Endothelial cell of umbilical vein (primary cell): Measurements from ENCODE around the gene ATP2C2. TPM values are rescaled to one million over a fixed set of nuclear protein-coding genes. Genes with fewer than 3 reads are reported as not detected.

ENCODE experiments used
- BruUV-seq: library from RNA; stranded (reverse); fragments of 400-500 nt; replicated peaks from 2 replicates; lab custom pipeline; 2021; lab: Mats Ljungman, UMichigan
- CTCF ChIA-PET: fragments of 300-600, 350-600 bp; sonication (Branson Sonifier 250); formaldehyde crosslinking; loops from one replicate; lab custom pipeline; 2021; ENCODE audit warnings: antibody characterized with exemption, inconsistent platforms; lab: Charles Lee
- POLR2A ChIA-PET: fragments of 300-600, 350-600 bp; sonication (Branson Sonifier 250); formaldehyde crosslinking; loops from one replicate; lab custom pipeline; 2021; ENCODE audit warnings: antibody characterized with exemption, inconsistent platforms; lab: Charles Lee
- DNase-seq: peaks from one replicate; pipeline ENCODE4 v3.0.0-alpha.2; 2011; ENCODE audit warnings: low read depth, low spot score
- FAIRE-seq: peaks from 2 replicates; lab custom pipeline; 2011; peaks lifted over from hg19 to GRCh38; lab: Jason Lieb, UNC
- H2AFZ ChIP-seq: 2 replicates; pipeline ENCODE4 v1.6.0; 2012; ENCODE audit warnings: low read depth, low read length, control low read depth, inconsistent platforms
- H3K27ac ChIP-seq: 2 replicates; pipeline ENCODE4 v1.5.1; 2011; ENCODE audit warnings: low read depth, mild to moderate bottlenecking, control low read depth, low read length, moderate library complexity; ENCODE audit not compliant: insufficient read depth
- H3K27me3 ChIP-seq, 2 experiments: 2 replicates each; pipeline versions ENCODE4 v1.6.0 to v1.6.1; 2011; ENCODE audit warnings: low read length in 2 of 2, mixed read lengths in 1 of 2; ENCODE audit not compliant: control insufficient read depth in 2 of 2, insufficient read depth in 2 of 2
- H3K36me3 ChIP-seq, 2 experiments: 2 replicates in 1 of 2; 3 replicates in 1 of 2; pipeline ENCODE4 v1.5.1; 2011; ENCODE audit warnings: low read length in 2 of 2, mild to moderate bottlenecking in 1 of 2, moderate library complexity in 1 of 2; ENCODE audit not compliant: control insufficient read depth in 2 of 2, insufficient read depth in 2 of 2; ENCODE audit errors: extremely low read depth in 1 of 2
- H3K4me1 ChIP-seq: 3 replicates; pipeline ENCODE4 v1.5.1; 2011; ENCODE audit warnings: mild to moderate bottlenecking, low read length; ENCODE audit not compliant: control insufficient read depth, insufficient read depth; ENCODE audit errors: extremely low read depth
- H3K4me2 ChIP-seq: 2 replicates; pipeline ENCODE4 v1.6.1; 2011; ENCODE audit warnings: low read length, control low read depth, mixed read lengths; ENCODE audit not compliant: insufficient read depth
- H3K4me3 ChIP-seq, 3 experiments: fragments of 200-600 bp in 1 of 3; sonication (generic), shearing (Covaris generic) in 1 of 3; replicated peaks in 1 of 3; 2 replicates each; pipeline ENCODE4 v1.5.1; 2011 to 2016; ENCODE audit warnings: control low read depth in 3 of 3, low read length in 3 of 3, mild to moderate bottlenecking in 2 of 3, inconsistent platforms in 1 of 3, low read depth in 1 of 3, moderate library complexity in 1 of 3; ENCODE audit not compliant: insufficient read depth in 1 of 3
- H3K79me2 ChIP-seq: 2 replicates; pipeline ENCODE4 v1.6.0; 2012; ENCODE audit warnings: low read length, inconsistent platforms; ENCODE audit not compliant: control insufficient read depth, insufficient read depth
- H3K9ac ChIP-seq: replicated peaks from 2 replicates; pipeline ENCODE3; 2011; ENCODE audit warnings: low read length, control low read depth; ENCODE audit not compliant: insufficient read depth; ENCODE audit errors: extremely low read depth
- H3K9me1 ChIP-seq: replicated peaks from 3 replicates; pipeline ENCODE4 v1.6.0; 2011; ENCODE audit warnings: mild to moderate bottlenecking, low read length; ENCODE audit not compliant: control insufficient read depth, insufficient read depth; ENCODE audit errors: extremely low read depth
- H3K9me3 ChIP-seq: replicated peaks from 2 replicates; pipeline ENCODE4 v1.5.1; 2012; ENCODE audit warnings: low read length, inconsistent platforms; ENCODE audit not compliant: control insufficient read depth, insufficient read depth
- H4K20me1 ChIP-seq: replicated peaks from 2 replicates; pipeline ENCODE3; 2011; ENCODE audit warnings: mild to moderate bottlenecking, low read length; ENCODE audit not compliant: control insufficient read depth, insufficient read depth; ENCODE audit errors: extremely low read depth
- EZH2 ChIP-seq: IDR thresholded peaks from 2 replicates; pipeline ENCODE4 v1.6.1; 2012; ENCODE audit warnings: borderline replicate concordance, low read depth, mild to moderate bottlenecking, moderate library complexity, low read length, inconsistent platforms; ENCODE audit not compliant: severe bottlenecking
- FOS ChIP-seq: IDR thresholded peaks from 2 replicates; pipeline ENCODE4 v1.6.1; 2011; ENCODE audit warnings: mild to moderate bottlenecking, low read length, moderate library complexity, borderline replicate concordance; ENCODE audit not compliant: insufficient read depth
- GATA2 ChIP-seq: IDR thresholded peaks from 2 replicates; pipeline ENCODE4 v1.7.0; 2011; ENCODE audit warnings: low read depth, mild to moderate bottlenecking, moderate library complexity, mixed read lengths, low read length; ENCODE audit not compliant: insufficient read length, insufficient read depth
- JUN ChIP-seq: IDR thresholded peaks from 2 replicates; pipeline ENCODE4 v1.6.1; 2011; ENCODE audit warnings: borderline replicate concordance, low read depth; ENCODE audit not compliant: insufficient read length, insufficient read depth
- MYC ChIP-seq: IDR thresholded peaks from one replicate; pipeline ENCODE4 v1.6.1; 2011; ENCODE audit warnings: mild to moderate bottlenecking, low read depth, low read length
- POLR2A ChIP-seq: IDR thresholded peaks from 2 replicates; pipeline ENCODE4 v1.6.1; 2012; ENCODE audit warnings: low read depth, mild to moderate bottlenecking, control low read depth, low read length
- POLR2AphosphoS5 ChIP-seq: IDR thresholded peaks from 2 replicates; pipeline ENCODE4 v1.6.1; 2012; ENCODE audit warnings: low read depth, mild to moderate bottlenecking, control low read depth, low read length, moderate library complexity; ENCODE audit not compliant: insufficient read depth
- dilution Hi-C: fragments of 300-500 bp; cut with MboI; formaldehyde crosslinking; loops from one replicate; pipeline ENCODE4 v1.15.0; 2019; ENCODE audit warnings: low sequenced_read_pairs; ENCODE audit not compliant: extremely low pct_ligation_motif_present
- intact Hi-C: fragments of 100-400 bp; cut with micrococcal nuclease; formaldehyde crosslinking; loops from one replicate; pipeline ENCODE4 v1.10.0; 2022
- polyA plus RNA-seq, 4 experiments: library from polyadenylated mRNA; depleted of rRNA in 3 of 4; stranded (reverse) in 3 of 4; unstranded in 1 of 4; fragments of >200 nt; gene quantifications; 2 replicates each; pipeline versions ENCODE4 v1.2.1 to v1.2.3, GENCODE V29; 2011 to 2012; ENCODE audit warnings: missing spikeins in 1 of 4
- total RNA-seq: library from RNA; stranded (reverse); gene quantifications from 2 replicates; pipeline ENCODE4 v1.2.3, GENCODE V29; 2021
- TF ChIP-seq, protein P1 (sequence below): IDR thresholded peaks from 2 replicates; pipeline ENCODE4 v1.6.1; 2011; ENCODE audit not compliant: insufficient read depth, insufficient read length
- TF ChIP-seq, protein P2 (sequence below), 2 donors: IDR thresholded peaks; 1 replicate in 1 of 2; 2 replicates in 1 of 2; pipeline ENCODE4 v1.5.1; 2011; ENCODE audit warnings: low read length in 2 of 2, mild to moderate bottlenecking in 2 of 2, moderate library complexity in 2 of 2, control low read depth in 1 of 2, inconsistent platforms in 1 of 2, low read depth in 1 of 2; ENCODE audit not compliant: insufficient read depth in 1 of 2; ENCODE audit errors: extremely low read depth in 1 of 2

ATP2C2 gene
- total and polyA plus RNA-seq, 2 donors (not counting 3 experiments of a cell fraction or from before 2014, with no cell fraction given): not detected

DNA sequence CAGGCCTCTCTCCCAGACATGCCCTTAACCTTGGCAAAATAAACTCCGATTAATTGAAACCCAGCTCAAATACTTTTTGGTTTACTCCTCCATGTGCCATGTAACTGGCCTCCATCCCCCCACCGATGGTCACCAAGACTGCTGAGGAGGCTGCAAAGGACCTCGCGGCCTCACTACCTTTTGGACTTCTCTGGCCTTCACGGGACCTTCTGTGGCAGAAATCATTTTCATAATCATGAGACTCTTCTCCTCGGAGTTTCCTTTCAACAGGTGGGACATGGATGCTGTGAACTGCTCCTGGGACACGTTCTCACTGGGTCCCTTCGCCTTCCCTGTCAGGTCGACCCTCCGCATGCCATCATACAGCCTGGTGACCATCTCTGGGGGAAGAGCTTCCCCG, 127.2 kb downstream of the ATP2C2 start:
- CTCF ChIA-PET: interaction anchor here (1.3 to 2.5 kb wide), 3 partner anchors 10 to 476 kb away, joined by 3 to 11 read pairs (median 4); partner anchors contain the start of gene MEAK7
- Histone ChIP-seq H3K4me2 (no peak overlapping the region), H3K79me2 (no peaks in the 10 kb centered on the region), H4K20me1 (no peaks in the 10 kb centered on the region), H3K27me3 (no peaks in the 10 kb centered on the region), H2AFZ (no peak overlapping the region), H3K9ac (no peak overlapping the region), H3K4me3 (no peak overlapping the region), H3K36me3 (peaks cover 8 to 10% of the 10 kb centered on the region in 2 experiments), H3K4me1 (no peaks in the 10 kb centered on the region), H3K9me1 (no peaks in the 10 kb centered on the region), H3K9me3 (no peaks in the 10 kb centered on the region), H3K27ac (no peak overlapping the region)
- TF ChIP-seq, protein P1, sequence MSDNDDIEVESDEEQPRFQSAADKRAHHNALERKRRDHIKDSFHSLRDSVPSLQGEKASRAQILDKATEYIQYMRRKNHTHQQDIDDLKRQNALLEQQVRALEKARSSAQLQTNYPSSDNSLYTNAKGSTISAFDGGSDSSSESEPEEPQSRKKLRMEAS: no peak
- TF ChIP-seq FOS (no peak), POLR2A (no peak), MYC (no peak), EZH2 (no peak), GATA2 (no peak), POLR2AphosphoS5 (no peak), JUN (no peak)
- TF ChIP-seq, protein P2, sequence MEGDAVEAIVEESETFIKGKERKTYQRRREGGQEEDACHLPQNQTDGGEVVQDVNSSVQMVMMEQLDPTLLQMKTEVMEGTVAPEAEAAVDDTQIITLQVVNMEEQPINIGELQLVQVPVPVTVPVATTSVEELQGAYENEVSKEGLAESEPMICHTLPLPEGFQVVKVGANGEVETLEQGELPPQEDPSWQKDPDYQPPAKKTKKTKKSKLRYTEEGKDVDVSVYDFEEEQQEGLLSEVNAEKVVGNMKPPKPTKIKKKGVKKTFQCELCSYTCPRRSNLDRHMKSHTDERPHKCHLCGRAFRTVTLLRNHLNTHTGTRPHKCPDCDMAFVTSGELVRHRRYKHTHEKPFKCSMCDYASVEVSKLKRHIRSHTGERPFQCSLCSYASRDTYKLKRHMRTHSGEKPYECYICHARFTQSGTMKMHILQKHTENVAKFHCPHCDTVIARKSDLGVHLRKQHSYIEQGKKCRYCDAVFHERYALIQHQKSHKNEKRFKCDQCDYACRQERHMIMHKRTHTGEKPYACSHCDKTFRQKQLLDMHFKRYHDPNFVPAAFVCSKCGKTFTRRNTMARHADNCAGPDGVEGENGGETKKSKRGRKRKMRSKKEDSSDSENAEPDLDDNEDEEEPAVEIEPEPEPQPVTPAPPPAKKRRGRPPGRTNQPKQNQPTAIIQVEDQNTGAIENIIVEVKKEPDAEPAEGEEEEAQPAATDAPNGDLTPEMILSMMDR (IDR thresholded peaks at IDR 0.05; ENCODE audit: extremely low read depth in 1 of 2, insufficient read depth in 1 of 2, low read depth in 1 of 2, low read length in 2 of 2): no peak
- dilution Hi-C loops: no loop called here
- FAIRE-seq (no peak), DNase-seq (no peak)
- no TSS peak for BruUV-seq
- POLR2A ChIA-PET: no interaction called here
- intact Hi-C loops: no loop called here
